Gastrocnemius medialis (tissue), 4 donors: ENCODE data around the gene ISG20L2. TPM values are rescaled to one million over a fixed set of nuclear protein-coding genes. Genes with fewer than 3 reads are reported as not detected.

Source experiments
- ATAC-seq, 2 donors: fragments of 150-250 bp; one replicate each; pipeline ENCODE4 v1.9.1; 2016
- DNase-seq, 2 donors: peaks; one replicate each; pipeline ENCODE4 v3.0.0-alpha.2; 2019
- H3K27ac ChIP-seq, 4 donors: fragments of 200-600 bp; sonication (generic); 1 replicate in 1 of 4; 2 replicates in 3 of 4; pipeline ENCODE4 v1.5.1; 2016 to 2018; ENCODE audit warnings: mild to moderate bottlenecking in 2 of 4, moderate library complexity in 1 of 4
- H3K27me3 ChIP-seq, 3 donors: fragments of 200-600 bp; sonication (generic) in 2 of 3; 1 replicate in 1 of 3; 2 replicates in 2 of 3; pipeline versions ENCODE4 v1.5.1 to v1.6.0; 2016 to 2019; ENCODE audit warnings: mild to moderate bottlenecking in 1 of 3, moderate library complexity in 1 of 3
- H3K36me3 ChIP-seq, 2 donors: fragments of 200-600 bp; sonication (generic) in 1 of 2; one replicate each; pipeline ENCODE4 v1.5.1; 2017 to 2018
- H3K4me1 ChIP-seq, 2 donors: fragments of 200-600 bp; sonication (generic) in 1 of 2; one replicate each; pipeline ENCODE4 v1.5.1; 2016 to 2017; ENCODE audit warnings: mild to moderate bottlenecking in 2 of 2
- H3K4me3 ChIP-seq, 4 donors: fragments of 200-600 bp; sonication (generic) in 3 of 4; 1 replicate in 1 of 4; 2 replicates in 3 of 4; pipeline ENCODE4 v1.5.1; 2016 to 2019; ENCODE audit warnings: mild to moderate bottlenecking in 2 of 4
- H3K9me3 ChIP-seq, 3 donors: fragments of 200-600 bp; sonication (generic) in 2 of 3; 1 replicate in 1 of 3; 2 replicates in 2 of 3; pipeline ENCODE4 v1.5.1; 2016 to 2019
- CTCF ChIP-seq, 5 experiments: fragments of 450-650 bp in 3 of 5; fragments of 200-600 bp in 2 of 5; sonication (generic) in 2 of 5; IDR thresholded peaks in 4 of 5; conservative IDR thresholded peaks in 1 of 5; 1 replicate in 4 of 5; 2 replicates in 1 of 5; pipeline ENCODE4 v1.5.1; 2016 to 2019; ENCODE audit warnings: antibody characterized with exemption in 5 of 5, mild to moderate bottlenecking in 3 of 5, moderate library complexity in 3 of 5
- POLR2A ChIP-seq, 2 donors: fragments of 450-650 bp; IDR thresholded peaks; one replicate each; pipeline ENCODE4 v1.6.1; 2017; ENCODE audit warnings: antibody characterized with exemption in 2 of 2, mild to moderate bottlenecking in 2 of 2, moderate library complexity in 2 of 2
- in situ Hi-C, 4 donors: fragments of 200-750 bp; cut with MboI; loops; one replicate each; pipeline versions ENCODE4 v1.15.0 to v1.8.0; 2017; ENCODE audit warnings: low sequenced_read_pairs in 4 of 4
- intact Hi-C: fragments of 100-400 bp; cut with DNase I; formaldehyde crosslinking; loops from one replicate; pipeline ENCODE4 v1.15.1; 2023; ENCODE audit warnings: low total_unique reads
- total RNA-seq, 4 donors: library from RNA; depleted of rRNA; stranded (reverse); fragments of >200 nt; gene quantifications; one replicate each; pipeline versions ENCODE4 v1.1.0 to v1.2.3, GENCODE V29; 2016

Gene ISG20L2
- total RNA-seq, 4 donors from 2014 or later = 9.5 to 16.4 (median 15.1) TPM

DNA sequence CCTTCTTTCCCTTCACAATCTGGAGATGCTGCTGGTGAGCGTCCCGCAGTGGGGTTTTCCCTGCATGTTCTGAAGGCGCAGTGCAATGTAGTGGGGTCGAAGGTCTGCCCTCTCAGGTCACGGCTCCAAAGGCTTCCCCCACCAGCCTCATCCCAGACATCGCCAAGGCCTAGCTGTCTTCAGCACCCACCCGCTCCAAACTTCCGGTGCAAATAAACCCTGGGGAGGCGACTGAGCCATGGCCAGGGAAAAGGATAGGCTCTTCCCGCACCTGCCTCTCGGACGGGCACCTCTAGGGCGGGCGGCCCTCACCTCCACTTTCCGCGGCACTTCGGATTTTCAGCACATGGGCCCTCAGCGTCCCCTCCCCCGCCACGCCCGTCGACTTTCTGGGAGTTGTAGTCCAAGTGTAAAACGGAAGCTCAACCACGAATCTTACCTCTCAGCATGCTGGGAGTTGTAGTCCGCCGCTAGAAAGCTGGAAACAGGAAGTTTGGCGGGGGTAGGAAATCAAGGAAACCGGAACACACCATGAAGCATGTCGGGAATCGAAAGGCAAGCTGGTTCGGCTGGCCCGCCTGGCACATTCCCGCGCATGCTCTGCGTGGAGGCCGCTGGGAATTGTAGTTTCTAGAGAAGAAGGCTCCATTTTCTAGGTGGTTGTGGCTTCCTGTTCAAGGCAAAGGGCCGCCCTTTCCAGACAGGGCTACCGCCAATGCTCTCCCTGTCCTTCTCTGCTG, 12.3 kb upstream of the ISG20L2 start, which contains the start of gene MRPL24:
Gene MRPL24, minus strand, starts transcription at position 348 of the 740 bp plus-strand sequence. CDS start 2,384 bp downstream, outside the sequence.
- intact Hi-C loops (loop anchor here (1.0 to 10.0 kb wide), 5 partner anchors 13 to 616 kb away; partner anchors contain the start of genes CCT3, ISG20L2, METTL25B and PRCC), in situ Hi-C loops (loop anchor here in 1 of 4 donors (25.0 kb wide), 1 partner anchor 679 kb away; the partner anchor contains the start of genes LAMTOR2, RAB25 and UBQLN4)
- Histone ChIP-seq H3K4me1 (peaks cover 27 to 29% of the 10 kb centered on the region in 2 donors), H3K36me3 (peaks cover 0 to 51% of the 10 kb centered on the region in 2 donors), H3K9me3 (no peaks in the 10 kb centered on the region), H3K27me3 (no peaks in the 10 kb centered on the region), H3K4me3 (peak within 1 kb of the TSS; percentile 73 to 94 (median 76)), H3K27ac (peak within 1 kb of the TSS; percentile 87 to 99 (median 92))
- TF ChIP-seq CTCF (IDR thresholded peaks at IDR 0.05 in 4 of 5, conservative IDR thresholded peaks at IDR 0.05 in 1 of 5) (peak in 1 of 5 experiments; percentile 8), POLR2A (IDR thresholded peaks at IDR 0.05) (peak; percentile 14 to 36)
- DNase-seq (peak; percentile 99), ATAC-seq (peak; percentile 97 to 98)

GRCh38 chr1:156740237-156740740, 11.7 kb upstream of the ISG20L2 start:
- H3K4me1 ChIP-seq = peaks cover 20 to 23% of the 10 kb centered on the region in 2 donors
- H3K4me3 ChIP-seq = peak overlapping the region; percentile 73 to 94 (median 76)
- H3K36me3 ChIP-seq = peaks cover 0 to 55% of the 10 kb centered on the region in 2 donors
- in situ Hi-C loops = loop anchor here in 1 of 4 donors (25.0 kb wide), 1 partner anchor 678 kb away; the partner anchor contains the start of genes LAMTOR2, RAB25 and UBQLN4
- peak overlapping the region; percentile 84 to 99 (median 91) for H3K27ac ChIP-seq
- H3K9me3 ChIP-seq = no peaks in the 10 kb centered on the region
- no peak for DNase-seq
- intact Hi-C loops = loop anchor here (5.0 to 10.0 kb wide), 3 partner anchors 78 to 615 kb away; partner anchors contain the start of genes CCT3 and TSACC
- peak; percentile 5 to 6 for ATAC-seq
- H3K27me3 ChIP-seq = no peaks in the 10 kb centered on the region
- TF ChIP-seq POLR2A (IDR thresholded peaks at IDR 0.05) (no peak), CTCF (IDR thresholded peaks at IDR 0.05 in 4 of 5, conservative IDR thresholded peaks at IDR 0.05 in 1 of 5) (no peak)

GRCh38 chr1:156738916-156739315, 10.3 kb upstream of the ISG20L2 start:
- Histone ChIP-seq H3K27me3 (no peaks in the 10 kb centered on the region), H3K4me3 (no peak overlapping the region), H3K9me3 (no peaks in the 10 kb centered on the region), H3K27ac (no peak overlapping the region), H3K4me1 (peaks cover 15 to 20% of the 10 kb centered on the region in 2 donors), H3K36me3 (peaks cover 0 to 47% of the 10 kb centered on the region in 2 donors)
- no peak for ATAC-seq
- no peak for DNase-seq
- intact Hi-C loops = no loop called here
- TF ChIP-seq CTCF (IDR thresholded peaks at IDR 0.05 in 4 of 5, conservative IDR thresholded peaks at IDR 0.05 in 1 of 5) = no peak
- TF ChIP-seq POLR2A (IDR thresholded peaks at IDR 0.05) = no peak
- in situ Hi-C loops = loop anchor here in 1 of 4 donors (25.0 kb wide), 1 partner anchor 677 kb away; the partner anchor contains the start of genes LAMTOR2, RAB25 and UBQLN4

- Histone ChIP-seq H3K4me1 (peaks cover 15 to 20% of the 10 kb centered on the region in 2 donors), H3K4me3 (no peak overlapping the region), H3K9me3 (no peaks in the 10 kb centered on the region), H3K27ac (no peak overlapping the region), H3K27me3 (no peaks in the 10 kb centered on the region), H3K36me3 (peaks cover 0 to 47% of the 10 kb centered on the region in 2 donors)
- in situ Hi-C loops (loop anchor here in 1 of 4 donors (25.0 kb wide), 1 partner anchor 676 kb away; the partner anchor contains the start of genes LAMTOR2, RAB25 and UBQLN4), intact Hi-C loops (no loop called here)
- no peak for DNase-seq
- no peak for ATAC-seq
- TF ChIP-seq POLR2A (IDR thresholded peaks at IDR 0.05) (no peak), CTCF (IDR thresholded peaks at IDR 0.05 in 4 of 5, conservative IDR thresholded peaks at IDR 0.05 in 1 of 5) (no peak)
These were observed 9.8 kb upstream of the ISG20L2 start for GRCh38 chr1:156738407-156738806.
